Measurements from ENCODE around the gene UAP1L1.

GRCh38 chr9:137123468-137123837 lies 46.1 kb downstream of the UAP1L1 start:
- TF ChIP-seq, protein P1, sequence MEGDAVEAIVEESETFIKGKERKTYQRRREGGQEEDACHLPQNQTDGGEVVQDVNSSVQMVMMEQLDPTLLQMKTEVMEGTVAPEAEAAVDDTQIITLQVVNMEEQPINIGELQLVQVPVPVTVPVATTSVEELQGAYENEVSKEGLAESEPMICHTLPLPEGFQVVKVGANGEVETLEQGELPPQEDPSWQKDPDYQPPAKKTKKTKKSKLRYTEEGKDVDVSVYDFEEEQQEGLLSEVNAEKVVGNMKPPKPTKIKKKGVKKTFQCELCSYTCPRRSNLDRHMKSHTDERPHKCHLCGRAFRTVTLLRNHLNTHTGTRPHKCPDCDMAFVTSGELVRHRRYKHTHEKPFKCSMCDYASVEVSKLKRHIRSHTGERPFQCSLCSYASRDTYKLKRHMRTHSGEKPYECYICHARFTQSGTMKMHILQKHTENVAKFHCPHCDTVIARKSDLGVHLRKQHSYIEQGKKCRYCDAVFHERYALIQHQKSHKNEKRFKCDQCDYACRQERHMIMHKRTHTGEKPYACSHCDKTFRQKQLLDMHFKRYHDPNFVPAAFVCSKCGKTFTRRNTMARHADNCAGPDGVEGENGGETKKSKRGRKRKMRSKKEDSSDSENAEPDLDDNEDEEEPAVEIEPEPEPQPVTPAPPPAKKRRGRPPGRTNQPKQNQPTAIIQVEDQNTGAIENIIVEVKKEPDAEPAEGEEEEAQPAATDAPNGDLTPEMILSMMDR (IDR thresholded peaks at IDR 0.05) = no peak
- no peak for TF ChIP-seq POLR2A (IDR thresholded peaks at IDR 0.05)
